ENCODE data around the gene ETS2.
"Not testable (repeated sequence)": the region's sequence is repeated elsewhere in the genome, so short reads cannot be mapped to it uniquely, and the experiment has no call there.

ETS2 gene

DNA sequence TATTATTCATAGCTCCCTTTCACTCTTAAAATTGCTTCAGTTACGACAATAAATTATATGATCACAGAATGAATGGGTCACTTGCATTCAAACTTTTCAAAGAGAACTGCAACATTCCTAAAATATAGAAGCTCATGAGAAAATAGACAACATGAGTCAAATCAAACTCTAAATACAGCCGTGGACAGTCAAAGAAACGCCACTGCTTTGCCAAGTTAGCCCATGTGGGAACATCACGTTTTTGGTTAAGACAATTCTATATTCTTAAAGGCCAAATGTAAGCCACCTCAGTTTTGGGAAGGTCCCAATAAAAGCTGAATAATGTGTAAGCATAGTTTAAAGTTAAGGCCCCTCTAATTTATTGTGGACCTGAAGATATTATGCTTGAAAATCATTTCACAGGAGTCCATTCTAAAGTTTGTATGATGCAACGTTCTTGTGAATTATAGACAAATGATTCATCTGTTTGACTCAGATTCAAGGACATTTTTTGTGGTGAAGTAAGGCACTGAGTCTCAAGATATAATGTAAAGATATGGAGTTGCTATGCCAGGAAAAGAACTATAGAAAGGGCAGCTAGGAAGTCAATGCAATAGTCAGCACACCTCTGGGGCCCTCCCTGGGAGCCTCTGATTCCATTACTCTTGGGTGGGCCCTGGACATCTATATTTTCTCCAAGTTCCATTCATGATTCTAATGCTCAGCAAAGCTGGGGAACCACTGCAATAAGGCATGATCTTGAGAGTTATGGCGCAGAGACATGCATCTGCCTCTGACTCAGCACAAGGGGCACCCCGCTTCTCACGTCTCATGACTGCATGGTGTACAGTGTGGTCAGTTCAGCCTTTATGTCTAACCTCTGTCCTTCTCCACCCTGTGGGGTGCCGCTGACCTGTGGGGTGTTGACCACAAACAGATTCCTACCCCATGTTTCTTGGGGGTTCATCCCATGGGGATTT, 33.9 kb downstream of the ETS2 start:
- no peak for DNase-seq

DNA sequence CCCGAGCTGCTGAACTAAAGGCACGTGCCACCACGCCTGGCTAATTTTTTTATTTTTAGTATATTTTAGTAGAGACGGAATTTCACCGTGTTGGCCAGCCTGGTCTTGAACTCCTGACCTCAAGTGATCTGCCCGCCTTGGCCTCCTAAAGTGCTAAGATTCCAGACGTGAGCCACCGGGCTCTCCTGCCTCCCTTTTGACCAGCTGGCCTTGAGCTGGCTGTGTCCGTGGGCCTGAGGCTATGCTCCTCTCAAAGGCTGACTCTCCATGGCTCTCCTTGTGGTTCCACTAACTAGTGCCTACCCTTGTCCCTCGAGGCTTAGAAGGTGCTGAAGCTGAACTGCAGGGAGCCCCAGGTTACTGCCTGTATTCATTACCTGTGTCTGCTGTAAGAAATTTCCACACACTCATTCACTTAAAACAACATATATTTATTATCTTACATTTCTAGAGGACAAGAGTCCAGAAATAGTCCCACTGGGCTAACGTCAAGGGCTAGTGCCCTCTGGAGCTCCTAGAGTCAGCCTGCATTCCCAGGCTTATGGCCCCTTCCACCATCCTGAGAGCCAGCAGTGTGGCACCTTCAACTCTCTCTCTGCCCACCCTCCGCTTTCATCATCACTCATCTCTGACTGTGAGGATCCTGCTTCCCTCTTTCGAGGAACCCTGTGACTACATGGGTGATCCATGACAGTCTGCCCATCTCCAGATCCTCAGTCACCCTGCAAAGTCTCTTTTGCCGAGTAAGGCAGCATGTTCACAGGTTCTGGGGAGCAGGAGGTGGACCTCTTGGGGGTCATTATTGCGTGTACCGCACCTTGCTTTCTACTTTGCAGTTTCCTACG, 34.9 kb downstream of the ETS2 start:
- DNase-seq = no peak

DNA sequence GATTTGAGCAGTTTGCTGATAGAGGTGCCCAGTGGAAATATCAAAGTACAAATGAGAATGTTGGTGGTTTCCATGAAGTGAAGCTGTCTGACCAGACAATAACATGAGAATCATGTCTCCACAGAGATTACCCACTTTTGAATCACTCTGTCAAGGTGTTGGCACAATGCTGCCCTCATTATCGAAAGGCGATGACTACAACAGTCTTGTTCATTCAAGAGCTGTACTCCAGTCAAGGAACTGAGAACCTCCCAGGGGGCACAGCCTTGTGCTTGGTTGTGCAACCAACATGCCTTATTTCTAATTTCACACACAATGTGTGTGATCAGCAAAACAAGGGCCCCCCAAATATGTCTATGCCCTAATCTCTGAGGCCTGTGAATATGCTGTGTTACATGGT, 35.7 kb downstream of the ETS2 start:
- DNase-seq = no peak

DNA sequence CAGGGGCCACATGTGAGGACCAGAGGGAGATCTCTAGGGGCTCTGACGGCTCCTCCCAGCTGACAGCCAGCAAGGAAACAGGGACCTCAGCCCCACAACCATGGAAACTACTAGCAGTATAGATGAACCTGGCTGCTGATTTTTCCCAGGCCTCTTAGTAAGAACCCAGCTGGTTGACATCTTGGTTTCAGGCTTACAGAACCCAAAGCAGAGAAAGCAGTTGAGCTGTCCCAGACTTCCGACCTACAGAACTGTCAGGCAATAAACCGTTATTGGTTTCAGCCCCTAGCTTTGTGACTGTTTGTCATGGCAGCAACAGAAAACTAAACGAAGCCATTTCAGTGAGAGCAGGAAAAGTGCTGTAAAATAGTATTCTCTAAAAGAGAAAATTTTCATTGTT, 36.4 kb downstream of the ETS2 start:
- DNase-seq = no peak

DNA sequence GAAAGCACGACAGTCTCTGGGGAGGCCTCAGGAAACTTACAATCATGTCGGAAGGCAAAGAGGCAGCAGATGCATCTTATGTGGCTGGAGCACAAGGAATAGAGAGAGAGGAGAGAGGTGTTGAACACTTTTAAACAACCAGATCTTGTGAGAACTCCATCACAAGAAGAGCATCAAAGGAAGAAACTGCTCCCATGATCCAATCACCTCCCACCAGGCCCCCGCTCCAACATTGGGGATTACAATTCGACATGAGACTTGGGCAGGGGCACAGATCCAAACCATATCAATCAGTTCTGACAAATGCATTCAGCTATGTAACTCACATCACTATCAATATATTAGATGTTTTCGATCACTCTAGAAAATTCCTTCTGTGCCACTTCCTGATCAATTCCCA, 37.6 kb downstream of the ETS2 start:
- no peak for DNase-seq

DNA sequence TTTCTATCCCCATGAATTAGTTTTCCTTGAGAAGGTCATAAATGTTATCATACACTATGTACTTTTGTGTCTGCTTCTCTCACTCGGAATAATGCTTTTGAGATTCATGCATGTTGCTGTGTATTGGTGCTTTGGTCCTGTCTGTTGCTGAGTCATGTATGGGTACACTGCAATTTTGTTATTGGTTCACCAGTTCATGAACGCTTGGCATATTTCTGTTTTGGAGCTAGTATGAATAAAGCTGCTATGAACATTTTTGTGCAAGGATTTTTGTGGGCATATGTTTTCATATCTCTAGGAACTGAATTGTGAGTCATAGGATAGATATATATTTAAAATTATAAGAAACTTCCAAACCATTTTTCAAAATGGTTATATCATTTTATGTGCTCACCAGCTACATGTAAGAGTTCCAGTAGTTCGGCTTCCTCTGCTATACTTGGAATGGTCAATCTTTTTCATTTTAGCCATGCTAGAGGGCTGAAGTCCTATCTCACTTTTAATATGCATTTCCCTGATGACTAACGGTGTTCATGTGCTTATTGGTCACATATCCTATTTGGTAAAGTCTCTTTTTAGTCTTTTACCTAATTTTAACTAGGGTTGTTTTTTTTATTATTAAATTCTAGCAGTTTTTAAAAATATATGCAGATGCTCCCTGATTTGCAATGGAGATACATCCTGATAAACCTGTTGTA, 38.2 kb downstream of the ETS2 start:
- no peak for DNase-seq

DNA sequence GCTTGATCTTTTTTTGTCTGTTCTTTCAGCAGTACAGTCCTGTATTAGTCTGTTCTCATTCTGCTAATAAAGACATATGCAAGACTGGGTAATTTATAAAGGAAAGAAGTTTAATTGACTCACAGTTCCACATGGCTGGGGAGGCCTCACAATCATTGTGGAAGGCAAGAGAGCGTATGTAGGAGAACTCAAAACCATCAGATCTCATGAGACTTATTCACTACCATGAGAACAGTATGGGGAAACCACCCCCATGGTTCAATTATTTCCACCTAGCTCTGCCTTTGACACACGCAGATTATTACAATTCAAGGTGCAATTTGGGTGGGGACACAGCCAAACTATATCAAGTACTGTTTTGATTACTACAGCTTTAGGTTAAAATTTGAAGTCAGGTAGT, 39.6 kb downstream of the ETS2 start:
- DNase-seq = not testable (repeated sequence)

DNA sequence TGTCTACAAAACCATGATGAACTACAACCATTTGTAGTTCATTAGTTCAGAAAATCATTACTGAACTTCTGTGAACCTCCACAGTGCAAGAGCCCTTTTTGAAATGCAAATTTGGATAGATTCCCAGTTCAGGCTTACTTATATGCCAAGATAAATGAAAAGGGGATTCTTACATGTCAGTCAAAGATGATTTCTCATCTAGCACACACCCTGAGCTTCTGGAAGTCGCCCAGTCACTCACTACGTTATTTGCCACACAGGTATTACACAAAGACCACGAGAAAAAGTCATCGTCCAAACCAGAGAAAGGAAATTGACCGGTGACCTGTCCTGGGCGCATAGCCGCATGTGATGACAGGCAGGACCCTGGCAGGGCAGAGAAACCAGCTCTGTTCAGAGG, 41.8 kb downstream of the ETS2 start:
- no peak for DNase-seq

DNA sequence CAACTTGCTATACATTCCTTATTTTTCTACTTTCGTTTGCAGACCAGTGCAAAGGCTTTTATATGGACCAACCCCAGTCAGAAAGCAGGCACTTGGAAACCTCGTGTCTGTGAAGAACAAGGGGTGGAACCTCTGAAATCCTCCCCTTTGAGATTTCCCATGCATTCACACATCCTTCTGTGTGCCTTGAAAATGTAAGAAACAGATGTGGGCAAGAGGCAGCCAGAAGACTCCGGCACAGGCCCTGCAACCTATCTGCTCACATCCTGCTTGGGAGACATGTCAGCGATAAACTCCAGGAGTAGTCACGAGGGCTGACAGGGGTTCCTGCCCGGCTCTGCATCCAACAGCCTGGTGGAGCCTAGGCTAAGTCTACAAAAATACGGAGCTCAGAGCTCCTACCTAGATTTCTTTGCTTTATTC, 42.5 kb downstream of the ETS2 start:
- DNase-seq = no peak

DNA sequence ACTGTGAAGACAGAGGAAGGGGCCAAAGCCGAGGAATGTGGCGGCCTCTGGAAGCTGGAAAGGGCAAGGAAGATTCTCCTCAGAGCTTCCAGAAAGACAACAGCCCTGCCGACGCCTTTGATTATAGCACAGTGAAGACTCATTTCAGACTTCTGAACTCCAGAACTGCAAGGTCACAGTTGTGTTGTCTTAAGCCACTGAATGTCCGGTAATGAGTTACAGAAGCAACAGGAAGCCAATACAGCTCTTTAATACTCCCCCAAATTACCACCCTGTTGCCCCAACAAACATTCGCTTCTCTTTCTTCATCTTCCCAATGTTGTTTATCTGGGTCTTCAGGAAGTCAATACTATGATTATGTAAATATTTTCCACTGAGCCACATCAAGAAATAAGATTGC, 44.0 kb downstream of the ETS2 start:
- no peak for DNase-seq

DNA sequence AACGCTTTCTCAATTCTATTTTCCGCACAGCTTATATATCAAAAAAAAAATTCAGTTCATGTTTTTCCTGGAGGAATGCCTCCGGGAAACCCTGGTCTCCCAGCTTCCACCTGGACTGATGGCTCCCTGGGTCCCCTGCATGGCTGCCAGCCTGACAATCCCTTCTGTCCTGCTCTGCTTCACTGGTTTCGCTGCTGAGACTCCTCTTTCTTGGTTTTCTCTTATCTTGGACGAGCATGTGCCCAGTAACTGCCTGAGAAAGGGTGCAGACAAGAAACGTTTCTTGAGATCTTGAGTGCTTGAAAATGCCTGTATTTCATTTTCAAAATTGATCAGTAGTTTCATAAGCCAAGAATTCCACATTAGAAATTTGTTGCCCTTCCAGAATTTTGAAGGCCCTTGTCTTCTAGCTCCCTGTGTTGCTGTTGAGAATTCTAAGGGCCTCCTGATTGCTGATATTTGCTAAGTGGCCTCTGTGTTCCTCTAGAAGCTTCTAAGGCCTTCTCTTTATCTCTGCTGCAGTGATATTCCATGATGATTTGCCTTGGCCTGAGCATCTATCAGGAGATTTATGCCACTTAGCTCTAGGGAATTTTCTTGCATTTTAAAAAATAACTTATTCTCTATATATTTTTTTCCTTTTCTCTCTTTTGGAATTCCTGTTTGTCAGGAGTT, 44.7 kb downstream of the ETS2 start:
- no peak for DNase-seq

DNA sequence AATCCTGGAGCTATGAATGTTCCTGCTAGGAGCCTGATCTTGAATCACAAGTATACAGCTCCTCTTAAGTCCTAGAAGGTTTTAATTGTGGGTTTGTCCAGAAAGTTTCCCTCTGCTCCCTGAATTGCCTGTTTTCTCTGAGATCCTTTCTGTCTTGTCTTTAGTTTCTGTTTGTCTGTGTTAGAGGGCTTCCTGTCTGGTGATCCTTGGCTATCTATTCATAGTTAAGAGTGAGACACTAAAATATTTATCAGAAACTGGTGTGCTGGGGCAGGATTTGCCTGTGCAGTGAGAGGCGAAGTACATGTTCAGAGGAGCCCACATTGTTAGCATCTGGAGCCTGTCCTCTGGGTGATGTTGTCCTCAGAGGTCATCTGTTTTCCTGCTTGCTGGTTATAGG, 45.4 kb downstream of the ETS2 start:
- no peak for DNase-seq

DNA sequence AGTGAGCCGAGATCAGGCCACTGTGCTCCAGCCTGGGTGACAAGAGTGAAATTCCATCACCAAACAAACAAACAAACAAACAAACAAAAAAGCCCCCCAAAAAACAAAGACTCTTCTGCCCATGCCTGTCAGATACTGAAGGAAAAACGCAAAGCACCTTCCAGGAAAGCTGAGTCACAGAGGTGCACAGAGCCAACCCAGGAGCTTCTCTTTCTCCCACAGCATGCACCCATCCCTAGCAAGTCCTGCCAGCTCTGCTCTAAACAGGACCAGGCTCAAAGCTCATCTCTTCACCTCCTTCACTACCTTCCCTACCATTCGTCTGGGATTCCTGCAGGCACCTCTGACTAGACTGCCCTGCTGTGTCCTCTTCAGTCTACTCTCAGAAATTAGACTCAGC, 46.5 kb downstream of the ETS2 start:
- DNase-seq = no peak

DNA sequence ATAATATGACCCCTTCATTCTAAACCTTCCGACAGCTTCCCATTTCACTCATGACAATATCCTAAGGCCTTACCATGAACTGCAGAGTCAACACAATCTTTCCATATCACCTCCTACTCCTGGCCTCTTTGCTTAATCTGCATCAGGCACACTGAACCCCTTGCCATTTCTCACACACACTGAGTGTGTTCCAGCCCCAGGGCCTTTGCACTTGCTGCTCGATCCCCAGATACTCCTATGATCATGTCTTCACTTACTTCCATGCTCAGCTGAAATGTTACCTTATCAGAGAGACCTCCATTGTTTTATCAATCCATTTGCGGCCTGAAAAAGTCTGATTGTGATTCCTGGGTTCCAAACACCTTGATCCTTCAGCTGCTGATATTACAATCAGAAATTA, 47.0 kb downstream of the ETS2 start:
- DNase-seq = no peak

DNA sequence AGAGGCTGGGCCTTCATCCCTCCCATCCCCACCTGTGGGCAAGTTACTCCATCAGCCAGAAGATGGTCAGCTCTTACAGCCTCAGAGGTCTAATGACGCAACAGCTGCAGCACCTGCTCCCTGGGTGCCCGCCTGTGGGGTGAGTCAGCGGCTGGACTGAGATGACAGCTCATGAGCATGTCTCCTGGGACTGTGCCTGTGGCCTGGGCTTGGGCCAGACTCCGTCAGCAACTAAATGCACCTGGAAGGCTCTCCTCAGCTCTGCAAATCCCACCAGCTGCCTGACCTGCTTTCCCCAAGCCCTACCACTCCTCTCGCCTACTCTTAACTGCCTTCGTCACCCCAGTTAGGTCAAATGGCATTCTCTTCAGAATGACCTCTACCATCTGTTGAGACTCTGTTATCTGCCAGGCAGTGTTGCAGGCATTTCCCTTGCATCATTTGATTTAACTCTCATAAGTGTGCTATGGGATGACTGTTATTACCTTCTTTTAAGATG, 47.7 kb downstream of the ETS2 start:
- peak; percentile 64 for DNase-seq

DNA sequence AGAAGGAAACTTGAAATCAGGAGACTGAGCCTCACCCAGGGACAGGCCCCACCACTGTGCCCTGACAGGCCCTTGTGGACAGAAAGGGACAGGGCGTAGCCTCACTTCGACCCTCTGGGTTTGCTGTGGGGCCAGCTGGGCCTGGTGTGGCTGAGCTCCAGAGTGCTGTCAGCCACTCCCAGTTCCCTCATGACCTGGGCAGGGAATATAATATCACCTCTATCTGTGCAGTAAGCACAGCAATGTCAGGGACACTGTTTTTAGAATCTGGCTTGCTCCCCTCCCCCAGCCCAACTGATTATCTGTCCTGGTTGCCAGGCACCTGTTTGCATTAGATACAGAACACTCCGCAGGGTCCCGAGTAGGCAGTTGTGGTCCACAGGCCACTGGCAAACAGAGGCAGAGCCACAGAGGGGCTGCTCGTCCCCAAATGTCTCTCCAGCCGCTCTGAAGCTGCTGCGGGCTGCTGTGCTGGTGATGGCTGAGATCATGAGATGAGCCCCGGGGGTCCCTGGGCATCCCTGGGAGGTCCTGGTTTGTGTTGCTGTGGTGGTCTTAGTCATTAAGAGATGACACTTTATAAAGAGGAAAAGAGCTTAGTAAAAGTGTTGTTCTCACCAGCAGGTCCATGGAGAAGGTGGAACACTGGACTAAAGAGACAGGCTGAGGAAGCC, 51.6 kb downstream of the ETS2 start:
- DNase-seq = no peak

DNA sequence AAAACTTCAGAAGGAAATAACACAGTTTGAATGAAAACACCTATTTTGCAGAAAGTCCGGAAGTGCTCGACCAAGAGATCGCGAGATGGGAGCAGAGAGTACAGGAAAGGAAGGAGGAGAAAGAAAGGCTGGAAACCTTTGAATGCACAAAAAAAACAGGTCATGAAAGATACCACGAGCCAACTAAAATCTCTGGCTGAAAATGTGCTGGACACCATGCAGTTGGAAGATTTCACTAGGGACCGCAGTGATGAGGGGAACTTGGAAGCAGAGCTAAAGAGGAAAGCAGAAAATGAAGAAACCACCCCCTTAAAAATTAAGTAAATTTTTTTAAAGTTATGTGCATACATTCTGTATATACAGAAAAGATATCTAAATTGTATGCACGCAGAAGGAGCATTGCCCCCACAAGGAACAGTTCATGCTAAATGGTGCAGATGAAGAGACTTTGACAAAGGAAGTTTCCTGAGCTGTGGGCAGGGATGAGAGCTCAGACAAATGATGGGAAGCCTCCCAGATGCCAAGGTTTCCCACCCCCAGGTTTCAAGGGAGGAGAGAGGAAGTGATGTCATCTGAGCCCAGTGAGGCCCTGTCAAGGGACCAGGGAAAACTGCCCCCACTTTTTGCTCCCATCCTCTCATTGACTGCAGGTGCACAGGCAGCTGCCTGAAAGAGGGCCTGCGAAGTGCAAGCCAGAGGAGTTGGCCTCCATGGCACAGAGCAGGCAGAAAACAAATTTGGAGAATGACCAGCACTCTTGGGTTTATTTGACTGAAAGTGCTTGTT, 52.5 kb downstream of the ETS2 start:
- no peak for DNase-seq

DNA sequence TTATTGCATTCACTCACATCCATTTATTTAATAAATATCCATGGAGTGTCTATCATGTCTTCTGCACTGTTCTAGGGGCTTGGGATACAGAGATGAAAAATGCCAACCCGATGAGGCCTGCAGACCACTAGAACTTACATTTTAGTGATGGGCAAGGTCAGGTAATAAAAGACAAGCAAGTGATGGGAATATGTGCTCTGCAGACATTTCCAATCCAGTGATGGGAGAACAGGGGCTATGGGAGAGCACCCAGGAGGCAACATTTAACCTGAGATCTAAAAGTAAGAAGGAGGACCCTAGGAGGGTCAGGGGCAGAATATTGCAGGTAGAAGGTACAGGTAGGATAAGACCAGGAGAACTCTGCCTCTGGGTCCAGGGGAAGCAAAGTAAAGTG, 53.1 kb downstream of the ETS2 start:
- DNase-seq = no peak

DNA sequence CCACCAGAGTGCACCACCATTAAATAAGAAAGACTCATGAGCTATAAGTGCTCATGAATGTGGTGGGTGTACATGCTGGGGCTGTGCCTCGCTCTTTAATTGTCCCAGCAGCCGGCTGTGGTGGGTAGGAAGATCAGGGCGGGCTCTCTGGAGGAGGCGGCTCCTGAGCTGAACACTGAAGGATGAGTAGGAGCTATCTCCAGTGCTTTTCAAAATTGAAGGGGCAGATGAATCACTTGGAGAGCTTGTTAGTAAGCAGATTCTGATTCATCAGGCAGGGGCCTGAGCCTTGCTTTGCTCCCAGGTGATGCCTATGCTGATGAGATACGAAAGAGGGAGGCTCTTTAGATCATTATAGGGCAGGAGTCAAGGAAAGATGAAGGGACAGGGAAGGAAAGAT, 54.1 kb downstream of the ETS2 start:
- no peak for DNase-seq

DNA sequence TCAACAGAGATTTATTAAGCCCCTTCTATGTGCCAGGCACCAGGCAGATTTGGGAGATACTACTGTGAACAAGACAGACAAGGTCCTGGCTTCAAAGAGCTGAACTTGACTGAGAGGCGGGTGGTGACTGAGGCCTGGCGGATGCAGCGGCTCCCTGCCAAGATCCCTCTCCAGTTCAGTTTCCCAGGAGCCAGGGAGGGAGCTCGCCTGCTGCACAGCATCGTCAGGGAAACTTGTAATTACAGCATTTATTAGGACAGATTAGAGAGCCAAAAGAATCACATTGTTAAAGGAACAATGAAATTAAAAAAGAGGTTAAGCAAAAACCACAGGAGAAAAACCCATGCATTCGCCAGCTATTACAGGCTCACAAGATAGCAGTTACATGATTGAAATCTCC, 55.3 kb downstream of the ETS2 start:
- DNase-seq = no peak

DNA sequence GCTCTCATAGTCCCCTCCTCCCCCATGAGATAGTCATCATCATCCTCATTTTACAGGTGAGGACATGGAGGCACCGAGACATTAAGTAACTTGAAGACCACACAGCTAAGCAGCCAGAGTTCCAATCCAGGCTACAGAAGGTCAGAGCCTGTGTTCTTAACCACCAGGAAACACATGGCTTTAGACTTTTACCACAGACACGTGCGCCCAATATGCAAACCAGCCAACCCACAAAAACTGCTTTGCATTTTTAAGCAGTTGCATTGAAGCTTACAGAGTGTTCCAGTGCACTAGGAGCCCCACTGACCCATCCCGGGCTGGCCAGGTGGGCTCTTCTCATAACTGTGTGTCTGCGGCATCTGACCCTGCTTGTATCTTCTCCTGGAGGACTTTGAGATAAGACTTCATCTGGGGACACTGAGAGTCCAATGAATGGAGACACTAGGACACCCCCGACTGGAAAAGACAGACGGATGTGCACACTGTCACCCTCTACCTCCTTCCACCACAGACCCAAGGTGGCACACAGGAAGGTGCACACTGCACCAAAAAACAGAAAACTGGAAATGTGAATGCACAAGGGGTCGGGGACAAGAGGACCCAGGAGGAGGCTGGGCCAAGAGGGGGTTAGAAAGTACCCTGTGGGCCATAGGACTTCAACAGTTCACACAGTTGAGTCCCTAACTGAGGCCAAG, 56.4 kb downstream of the ETS2 start:
- DNase-seq = no peak
